K562 treated with DMSO at 1 percent for 12 hours (cell line): Measurements from ENCODE around the gene TRIO. TPM values are rescaled to one million over a fixed set of nuclear protein-coding genes. Genes with fewer than 3 reads are reported as not detected.

Experiments used
- total RNA-seq: library from RNA; unstranded; fragments of 300-600 nt; gene quantifications from 2 replicates; pipeline ENCODE4 v1.2.3, GENCODE V29; 2022; ENCODE audit not compliant: insufficient read depth

Gene TRIO
- total RNA-seq: 1.5 TPM in 1 of 2 replicates, not detected in the other

GRCh38 chr5:14142827-14143545 is at the start of gene TRIO:
TRIO (plus strand) TSS chr5:14143342; CDS start chr5:14143726, 384 bp downstream.

Other genes starting within 250 kb of the TRIO start
- not detected in 2 replicates for gene DNAH5, start 198.7 kb upstream of the TRIO start, total RNA-seq